OCI-LY7 (cell line): ENCODE measurements around the gene USH1C. TPM values are rescaled to one million over a fixed set of nuclear protein-coding genes. Genes with fewer than 3 reads are reported as not detected.

Source experiments
- BruUV-seq: library from RNA; stranded (reverse); fragments of 400-500 nt; replicated peaks from 2 replicates; lab custom pipeline; 2021; lab: Mats Ljungman, UMichigan
- CTCF ChIA-PET: fragments of 300-600 bp; sonication (Branson Sonifier 250); formaldehyde crosslinking; loops from one replicate; lab custom pipeline; 2022; ENCODE audit warnings: antibody characterized with exemption; ENCODE audit not compliant: unreplicated experiment; lab: Charles Lee
- POLR2A ChIA-PET: fragments of 300-600 bp; sonication (Branson Sonifier 250); formaldehyde crosslinking; loops from one replicate; lab custom pipeline; 2022; ENCODE audit warnings: antibody characterized with exemption; lab: Charles Lee
- DNase-seq: peaks from one replicate; pipeline ENCODE4 v3.0.0-alpha.2; 2015; ENCODE audit warnings: low spot score
- H2AFZ ChIP-seq: fragments of 200-600 bp; sonication (generic), shearing (Covaris generic); 2 replicates; pipeline ENCODE4 v1.6.1; 2014; ENCODE audit warnings: mild to moderate bottlenecking, antibody characterized with exemption, low read length, moderate library complexity
- H3K27ac ChIP-seq: fragments of 200-600 bp; sonication (generic); 2 replicates; pipeline ENCODE4 v1.5.1; 2014; ENCODE audit warnings: mixed run types, low read depth, mild to moderate bottlenecking, moderate library complexity, low read length, inconsistent platforms; ENCODE audit not compliant: poor library complexity, severe bottlenecking
- H3K36me3 ChIP-seq: fragments of 200-600 bp; sonication (generic); 2 replicates; pipeline ENCODE4 v1.6.1; 2014; ENCODE audit warnings: mild to moderate bottlenecking, antibody characterized with exemption, low read length, moderate library complexity, mixed read lengths; ENCODE audit not compliant: insufficient read depth
- H3K4me1 ChIP-seq: fragments of 200-600 bp; sonication (generic); 2 replicates; pipeline ENCODE4 v1.5.1; 2014; ENCODE audit warnings: mild to moderate bottlenecking, low read length; ENCODE audit not compliant: insufficient read depth, poor library complexity, severe bottlenecking
- H3K4me2 ChIP-seq: fragments of 200-600 bp; sonication (generic); 2 replicates; pipeline ENCODE4 v1.6.1; 2014; ENCODE audit warnings: mild to moderate bottlenecking, low read length
- H3K4me3 ChIP-seq: fragments of 200-600 bp; sonication (generic); 2 replicates; pipeline ENCODE4 v1.5.1; 2014; ENCODE audit warnings: mild to moderate bottlenecking, low read depth, low read length; ENCODE audit not compliant: poor library complexity, severe bottlenecking
- H3K79me2 ChIP-seq: fragments of 200-600 bp; sonication (generic); 2 replicates; pipeline ENCODE4 v1.6.1; 2016; ENCODE audit warnings: low read depth, mild to moderate bottlenecking, low read length, moderate library complexity, mixed read lengths; ENCODE audit not compliant: insufficient read depth
- H3K9me2 ChIP-seq: fragments of 200-600 bp; sonication (generic); 2 replicates; pipeline ENCODE4 v1.6.1; 2016; ENCODE audit warnings: mild to moderate bottlenecking, low read length, mixed read lengths; ENCODE audit not compliant: insufficient read depth
- H3K9me3 ChIP-seq: fragments of 200-600 bp; sonication (generic); 2 replicates; pipeline ENCODE4 v1.6.1; 2014; ENCODE audit warnings: mild to moderate bottlenecking, mixed run types, low read length, mixed read lengths
- H4K20me1 ChIP-seq: fragments of 200-600 bp; sonication (generic); 2 replicates; pipeline ENCODE4 v1.6.1; 2014; ENCODE audit warnings: mild to moderate bottlenecking, antibody characterized with exemption, low read length, moderate library complexity, mixed read lengths; ENCODE audit not compliant: insufficient read depth
- CTCF ChIP-seq: fragments of 200-600 bp; sonication (generic); conservative IDR thresholded peaks from 2 replicates; pipeline ENCODE4 v1.5.1; 2014; ENCODE audit warnings: mild to moderate bottlenecking, antibody characterized with exemption, low read length, moderate library complexity, mixed read lengths
- EZH2phosphoT487 ChIP-seq: fragments of 200-600 bp; sonication (generic); IDR thresholded peaks from 2 replicates; pipeline ENCODE4 v1.6.1; 2018; ENCODE audit warnings: low read depth, borderline replicate concordance, mild to moderate bottlenecking, mixed run types, antibody characterized with exemption, low read length, moderate library complexity, mixed read lengths
- intact Hi-C: fragments of 100-400 bp; cut with micrococcal nuclease; formaldehyde crosslinking; loops from one replicate; pipeline ENCODE4 v1.10.0; 2022; ENCODE audit not compliant: unreplicated experiment
- total RNA-seq, 2 experiments: library from RNA; depleted of rRNA in 1 of 2; stranded (reverse); fragments of >200 nt in 1 of 2; shearing (Covaris generic) in 1 of 2; gene quantifications; 2 replicates each; pipeline ENCODE4 v1.2.3, GENCODE V29; 2014 to 2022

USH1C gene
- total RNA-seq, 2 experiments from 2014 or later = not detected

DNA sequence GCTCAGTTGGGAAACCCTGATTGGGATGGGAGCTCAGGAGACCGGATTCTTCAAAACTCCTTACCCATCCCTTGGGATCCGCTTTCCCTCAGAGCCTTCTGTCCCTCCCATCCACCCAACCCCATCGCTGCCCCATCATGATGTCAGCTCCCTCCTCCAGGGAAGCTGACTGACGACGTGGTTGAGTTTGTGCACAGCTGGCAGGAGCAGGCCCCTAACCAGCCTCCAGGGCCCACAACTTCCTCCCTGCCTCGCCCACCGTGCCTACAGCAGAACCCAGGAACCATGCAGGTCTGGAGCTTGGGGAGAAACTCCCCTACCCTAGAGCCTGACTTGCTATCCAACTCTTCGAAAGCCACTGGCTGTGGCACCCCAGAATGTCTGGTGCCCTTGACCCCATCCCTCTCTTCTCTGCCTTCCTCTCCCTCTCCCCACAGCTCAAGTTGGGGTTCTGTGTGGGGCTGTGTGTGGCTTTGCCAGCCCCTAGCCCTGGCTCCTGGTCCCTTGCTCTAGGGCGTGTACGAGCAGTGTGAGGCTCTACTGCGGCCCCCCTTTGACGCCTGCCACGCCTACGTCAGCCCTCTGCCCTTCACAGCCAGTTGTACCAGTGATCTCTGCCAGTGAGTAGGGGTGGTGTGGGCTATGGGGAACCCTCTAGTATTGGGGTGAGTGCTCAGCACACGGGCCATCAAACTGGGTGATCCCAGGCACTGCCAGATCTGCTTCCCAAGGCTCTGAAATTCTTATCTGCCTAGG, 14.0 kb upstream of the USH1C start:
- H2AFZ ChIP-seq = no peak overlapping the region
- no peak overlapping the region for H3K4me2 ChIP-seq
- no peak overlapping the region for H3K4me3 ChIP-seq
- intact Hi-C loops = no loop called here
- TF ChIP-seq EZH2phosphoT487 = no peak
- TF ChIP-seq CTCF = no peak
- ChIA-PET POLR2A (no interaction called here), CTCF (interaction anchor here (0.6 kb wide), 1 partner anchor 55 kb away, joined by 3 read pairs; no protein-coding TSS in a partner anchor)
- H3K27ac ChIP-seq = no peak overlapping the region
- H3K4me1 ChIP-seq = no peaks in the 10 kb centered on the region
- no peaks in the 10 kb centered on the region for H4K20me1 ChIP-seq
- no peaks in the 10 kb centered on the region for H3K36me3 ChIP-seq
- no TSS peak for BruUV-seq
- no peak for DNase-seq
- no peaks in the 10 kb centered on the region for H3K9me2 ChIP-seq
- H3K9me3 ChIP-seq = no peaks in the 10 kb centered on the region
- H3K79me2 ChIP-seq = no peaks in the 10 kb centered on the region

DNA sequence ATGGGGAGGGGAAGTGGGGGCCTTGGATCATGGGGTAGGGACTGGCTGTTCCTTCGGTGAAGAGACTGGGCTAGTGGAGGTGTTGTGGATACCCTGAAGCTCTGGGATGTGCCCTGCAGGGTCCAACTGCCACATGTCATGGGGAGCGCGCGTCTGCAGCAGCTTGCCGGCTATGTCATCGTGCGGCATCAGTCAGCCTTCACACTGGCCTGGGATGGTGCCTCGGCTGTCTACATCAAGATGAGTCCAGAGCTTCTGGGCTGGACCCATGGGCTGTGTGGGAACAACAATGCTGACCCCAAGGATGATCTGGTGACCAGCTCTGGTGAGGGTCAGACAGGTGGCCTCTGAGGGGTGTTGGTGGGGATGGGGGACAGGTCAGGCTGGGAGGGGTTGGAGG, 12.8 kb upstream of the USH1C start:
- no peaks in the 10 kb centered on the region for H4K20me1 ChIP-seq
- CTCF ChIA-PET = no interaction called here
- H3K4me3 ChIP-seq = no peak overlapping the region
- intact Hi-C loops = no loop called here
- H3K4me2 ChIP-seq = no peak overlapping the region
- BruUV-seq = no TSS peak
- no peak for TF ChIP-seq EZH2phosphoT487
- no peak for TF ChIP-seq CTCF
- H3K9me2 ChIP-seq = no peaks in the 10 kb centered on the region
- H3K79me2 ChIP-seq = no peaks in the 10 kb centered on the region
- H3K27ac ChIP-seq = no peak overlapping the region
- H3K9me3 ChIP-seq = no peaks in the 10 kb centered on the region
- no peak for DNase-seq
- H2AFZ ChIP-seq = no peak overlapping the region
- H3K4me1 ChIP-seq = no peaks in the 10 kb centered on the region
- no peaks in the 10 kb centered on the region for H3K36me3 ChIP-seq
- POLR2A ChIA-PET = no interaction called here

DNA sequence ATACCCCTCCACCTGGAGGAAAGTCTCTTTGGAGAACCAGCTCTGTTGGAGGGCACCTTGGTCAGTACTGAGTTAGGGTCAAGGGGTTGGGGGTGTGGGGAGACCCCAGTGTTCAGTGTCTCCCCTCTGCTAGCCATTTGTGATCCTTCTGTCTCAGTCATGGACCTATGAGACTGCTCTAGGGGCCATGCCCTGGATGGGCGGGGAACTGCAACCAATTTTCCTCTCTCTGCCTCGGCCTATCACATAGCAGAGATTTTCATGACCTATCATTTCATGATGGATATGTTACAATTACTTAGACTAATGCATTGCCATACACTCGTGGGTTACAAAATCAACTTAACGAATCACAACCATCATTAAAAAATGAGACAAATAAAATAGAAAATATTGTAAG, 10.3 kb upstream of the USH1C start:
- ChIA-PET CTCF (no interaction called here), POLR2A (interaction anchor here (0.5 to 0.7 kb wide), 2 partner anchors 370 to 598 kb away, joined by 3 read pairs; no protein-coding TSS in a partner anchor)
- no peak overlapping the region for H3K4me3 ChIP-seq
- no peak for DNase-seq
- no peak overlapping the region for H2AFZ ChIP-seq
- no peaks in the 10 kb centered on the region for H3K79me2 ChIP-seq
- no TSS peak for BruUV-seq
- H3K9me2 ChIP-seq = no peaks in the 10 kb centered on the region
- H3K4me2 ChIP-seq = no peak overlapping the region
- no peaks in the 10 kb centered on the region for H4K20me1 ChIP-seq
- H3K27ac ChIP-seq = no peak overlapping the region
- intact Hi-C loops = no loop called here
- TF ChIP-seq EZH2phosphoT487 (no peak), CTCF (no peak)
- no peaks in the 10 kb centered on the region for H3K9me3 ChIP-seq
- no peaks in the 10 kb centered on the region for H3K4me1 ChIP-seq
- H3K36me3 ChIP-seq = no peaks in the 10 kb centered on the region
